Myocyte (in vitro differentiated cells): ENCODE measurements around the gene CYP4F3. TPM values are rescaled to one million over a fixed set of nuclear protein-coding genes. Genes with fewer than 3 reads are reported as not detected.
"Not testable (repeated sequence)": the region's sequence is repeated elsewhere in the genome, so short reads cannot be mapped to it uniquely, and the experiment has no call there.

ENCODE experiments used
- DNase-seq: peaks from one replicate; pipeline ENCODE4 v3.0.0-alpha.2; 2012; ENCODE audit warnings: low read depth
- polyA plus RNA-seq: library from polyadenylated mRNA; unstranded; fragments of >200 nt; gene quantifications from one replicate; pipeline ENCODE4 v1.2.1, GENCODE V29; 2012; ENCODE audit warnings: missing spikeins
- total RNA-seq: library from RNA; depleted of rRNA; stranded (reverse); fragments of >200 nt; gene quantifications from 2 replicates; pipeline ENCODE4 v1.2.3, GENCODE V29; 2014

CYP4F3 gene, protein sequence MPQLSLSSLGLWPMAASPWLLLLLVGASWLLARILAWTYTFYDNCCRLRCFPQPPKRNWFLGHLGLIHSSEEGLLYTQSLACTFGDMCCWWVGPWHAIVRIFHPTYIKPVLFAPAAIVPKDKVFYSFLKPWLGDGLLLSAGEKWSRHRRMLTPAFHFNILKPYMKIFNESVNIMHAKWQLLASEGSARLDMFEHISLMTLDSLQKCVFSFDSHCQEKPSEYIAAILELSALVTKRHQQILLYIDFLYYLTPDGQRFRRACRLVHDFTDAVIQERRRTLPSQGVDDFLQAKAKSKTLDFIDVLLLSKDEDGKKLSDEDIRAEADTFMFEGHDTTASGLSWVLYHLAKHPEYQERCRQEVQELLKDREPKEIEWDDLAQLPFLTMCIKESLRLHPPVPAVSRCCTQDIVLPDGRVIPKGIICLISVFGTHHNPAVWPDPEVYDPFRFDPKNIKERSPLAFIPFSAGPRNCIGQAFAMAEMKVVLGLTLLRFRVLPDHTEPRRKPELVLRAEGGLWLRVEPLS
- not detected in 2 replicates for total RNA-seq
- polyA plus RNA-seq, result not detected

DNA sequence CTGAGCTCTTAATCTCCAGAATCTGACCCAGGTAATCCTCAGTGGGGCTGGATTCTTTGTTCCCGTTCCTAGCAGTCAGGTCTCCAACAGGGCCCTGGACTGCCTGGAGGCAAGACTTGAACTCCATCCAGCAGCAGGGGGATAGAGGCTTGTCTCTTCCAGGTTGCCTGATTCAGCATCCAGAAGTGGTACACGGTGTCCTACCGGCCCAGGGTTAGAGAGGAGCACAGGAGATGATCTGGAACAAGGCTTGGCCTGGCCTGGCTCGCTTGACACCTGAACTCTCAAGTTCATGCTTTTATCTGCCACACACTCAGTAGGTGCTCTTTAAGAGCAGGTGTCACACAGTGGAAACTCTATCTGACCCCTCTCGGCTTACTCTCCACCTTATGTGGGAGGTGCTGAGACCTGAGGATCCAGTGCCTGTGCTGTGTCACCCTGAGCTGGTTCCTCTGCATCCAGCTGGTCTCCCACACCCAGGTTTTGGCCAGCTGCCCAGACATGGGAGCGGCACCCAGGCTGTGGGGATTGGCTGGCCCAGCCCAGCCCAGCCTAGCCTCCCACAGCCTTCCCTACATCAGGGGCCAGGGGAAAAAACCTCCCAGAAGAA is at the start of gene CYP4F3:
Gene CYP4F3 (plus strand): TSS at position 604 of the 610 bp plus-strand sequence. CDS start 519 bp downstream, outside the sequence.
- peak; percentile 3 for DNase-seq

DNA sequence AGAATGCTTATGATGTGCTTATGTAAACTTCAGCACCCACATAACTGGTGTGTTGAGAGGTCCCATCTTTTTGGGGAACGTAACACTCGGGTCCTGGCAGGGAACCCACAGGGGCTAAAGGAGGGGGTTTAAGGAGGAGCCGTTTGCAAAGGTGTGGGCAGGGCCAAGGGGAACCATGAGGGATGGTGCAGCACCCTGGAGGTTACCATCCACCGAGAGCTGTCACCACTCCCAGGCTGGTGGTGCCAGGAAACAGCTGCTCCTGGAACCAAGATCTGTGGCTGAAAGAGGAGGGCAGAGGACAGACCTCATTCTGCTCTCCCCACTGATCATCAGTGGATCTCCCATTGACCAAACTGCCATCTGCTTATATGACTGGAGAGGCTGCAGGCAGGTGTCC is 48.9 kb upstream of the CYP4F3 start:
- DNase-seq, result no peak

GRCh38 chr19:15592506-15592905 is 48.2 kb upstream of the CYP4F3 start:
- not testable (repeated sequence) for DNase-seq

GRCh38 chr19:15593766-15594165 is 46.9 kb upstream of the CYP4F3 start:
- not testable (repeated sequence) for DNase-seq

- no peak for DNase-seq
Observed at GRCh38 chr19:15595069-15595468, 45.6 kb upstream of the CYP4F3 start.

DNA sequence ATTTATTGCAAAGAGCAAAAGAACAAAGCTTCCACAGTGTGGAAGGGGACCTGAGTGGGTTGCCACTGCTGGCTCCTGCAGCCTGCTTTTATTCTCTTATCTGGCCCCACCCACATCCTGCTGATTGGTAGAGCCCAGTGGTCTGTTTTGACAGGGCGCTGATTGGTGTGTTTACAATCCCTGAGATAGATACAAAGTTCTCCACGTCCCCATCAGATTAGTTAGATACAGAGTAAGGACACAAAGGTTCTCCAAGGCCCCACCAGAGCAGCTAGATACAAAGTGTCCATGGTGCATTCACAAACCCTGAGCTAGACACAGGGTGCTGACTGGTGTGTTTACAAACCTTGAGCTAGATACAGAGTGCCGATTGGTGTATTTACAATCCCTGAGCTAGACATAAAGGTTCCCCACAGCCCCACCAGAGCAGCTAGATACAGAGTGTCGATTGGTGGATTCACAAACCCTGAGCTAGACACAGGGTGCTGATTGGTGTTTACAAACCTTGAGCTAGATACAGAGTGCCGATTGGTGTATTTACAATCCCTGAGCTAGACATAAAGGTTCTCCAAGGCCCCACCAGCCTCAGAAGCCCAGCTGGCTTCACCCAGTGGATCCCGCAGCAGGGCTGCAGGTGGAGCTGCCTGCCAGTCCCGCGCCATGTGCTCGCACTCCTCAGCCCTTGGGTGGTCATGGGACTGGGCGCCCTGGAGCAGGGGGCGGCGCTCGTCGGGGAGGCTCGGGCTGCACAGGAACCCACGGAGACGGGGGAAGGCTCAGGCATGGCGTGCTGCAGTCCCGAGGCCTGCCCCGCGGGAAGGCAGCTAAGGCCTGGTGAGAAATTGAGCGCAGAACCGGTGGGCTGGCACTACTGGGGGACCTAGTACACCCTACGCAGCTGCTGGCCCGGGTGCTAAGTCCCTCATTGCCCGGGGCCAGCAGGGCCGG is 32.4 kb upstream of the CYP4F3 start:
- DNase-seq, result not testable (repeated sequence)

DNA sequence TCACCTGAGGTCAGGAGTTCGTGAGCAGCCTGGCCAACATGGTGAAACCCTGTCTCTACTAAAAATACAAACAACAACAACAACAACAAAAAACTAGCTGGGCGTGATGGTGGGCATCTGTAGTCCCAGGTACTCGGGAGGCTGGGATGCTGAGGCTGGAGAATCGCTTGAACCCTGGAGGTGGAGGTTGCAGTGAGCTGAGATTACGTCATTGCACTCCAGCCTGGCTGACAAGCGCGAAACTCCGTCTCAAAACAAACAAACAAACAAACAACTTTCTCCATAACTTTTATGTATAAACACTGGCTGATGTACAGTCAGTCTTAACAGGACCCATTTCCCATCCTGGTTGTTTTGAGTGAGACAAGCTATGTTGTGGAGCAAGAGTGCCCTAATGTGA is 31.4 kb upstream of the CYP4F3 start:
- DNase-seq, result no peak

DNA sequence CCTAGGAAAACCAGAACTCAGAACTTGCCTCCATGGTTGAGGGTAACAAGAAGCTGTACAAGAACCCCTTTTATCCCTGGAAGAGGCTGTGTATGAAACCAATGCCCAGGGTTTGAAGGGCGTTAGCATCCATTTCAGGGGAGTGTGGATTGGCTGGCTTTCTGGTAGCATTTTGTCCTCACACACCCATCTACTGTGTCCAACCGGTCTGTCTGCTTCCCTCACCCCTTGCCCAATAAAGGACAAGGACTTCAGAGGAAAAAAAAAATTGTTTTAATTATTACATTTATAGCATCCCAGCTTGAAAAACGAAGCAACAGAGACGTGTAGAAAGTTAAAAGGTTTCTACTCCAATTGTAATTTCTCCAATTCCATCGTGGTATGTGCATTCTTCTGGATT is 28.4 kb upstream of the CYP4F3 start:
- no peak for DNase-seq

GRCh38 chr19:15613338-15613737 is 27.4 kb upstream of the CYP4F3 start:
- DNase-seq, result no peak

DNA sequence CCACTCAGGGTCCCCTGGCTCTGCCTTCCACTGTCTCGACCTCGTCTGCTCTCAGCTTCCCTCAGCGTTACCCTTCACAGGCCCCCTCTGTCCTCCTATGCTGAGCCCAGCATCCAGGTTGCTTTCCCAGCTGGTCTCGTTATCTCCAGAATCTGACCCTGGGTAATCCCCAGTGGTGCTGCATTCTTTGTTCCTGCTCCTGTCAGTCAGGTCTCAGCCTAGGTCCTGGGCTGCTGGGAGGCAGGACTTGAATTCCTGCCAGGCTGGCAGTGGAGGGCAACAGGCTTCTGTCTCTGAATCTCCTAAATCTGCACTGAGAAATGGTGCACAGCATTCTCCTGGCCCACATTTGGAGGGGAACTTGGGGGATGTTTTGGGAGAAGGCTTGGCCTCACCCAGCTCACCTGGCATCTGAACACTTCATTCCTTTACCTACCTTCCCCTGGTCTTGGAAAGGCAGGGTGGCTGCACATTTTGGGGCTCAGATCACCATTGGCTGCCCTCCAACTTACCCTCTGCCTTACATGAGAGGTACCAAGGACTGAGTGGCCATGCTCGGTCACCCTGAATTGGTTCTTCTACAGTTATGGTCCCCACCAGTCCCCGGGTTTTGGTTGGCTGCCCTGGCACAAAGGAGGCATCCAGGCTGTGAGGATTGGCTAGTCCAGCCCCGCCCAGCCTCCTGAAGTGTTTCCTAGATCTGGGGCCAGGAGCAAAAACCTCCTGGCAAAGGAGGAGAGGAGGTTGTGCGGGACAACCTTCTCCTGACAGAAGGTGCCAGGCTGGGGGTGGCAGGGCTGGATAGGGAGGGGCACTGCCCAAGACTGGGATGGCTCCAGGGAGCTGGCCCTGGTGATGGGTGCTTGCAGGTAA is 26.0 kb upstream of the CYP4F3 start, which contains the start of gene CYP4F8:
Gene CYP4F8 (plus strand): TSS at position 712 of the 873 bp plus-strand sequence. CDS start 399 bp downstream, outside the sequence.
- DNase-seq, result no peak

DNA sequence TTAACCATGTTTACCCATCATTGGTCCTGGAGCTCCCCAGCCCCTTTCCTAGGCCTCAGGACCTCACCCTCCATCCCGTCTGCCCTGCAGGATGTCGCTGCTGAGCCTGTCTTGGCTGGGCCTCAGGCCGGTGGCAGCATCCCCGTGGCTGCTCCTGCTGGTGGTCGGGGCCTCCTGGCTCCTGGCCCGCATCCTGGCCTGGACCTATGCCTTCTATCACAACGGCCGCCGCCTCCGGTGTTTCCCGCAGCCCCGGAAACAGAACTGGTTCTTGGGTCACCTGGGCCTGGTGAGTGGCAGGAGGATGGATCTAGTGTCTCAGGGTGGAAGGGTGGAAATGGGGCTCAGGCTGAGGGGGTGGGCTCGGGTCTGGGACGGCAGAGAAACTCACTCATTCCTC is 25.2 kb upstream of the CYP4F3 start:
- no peak for DNase-seq

DNA sequence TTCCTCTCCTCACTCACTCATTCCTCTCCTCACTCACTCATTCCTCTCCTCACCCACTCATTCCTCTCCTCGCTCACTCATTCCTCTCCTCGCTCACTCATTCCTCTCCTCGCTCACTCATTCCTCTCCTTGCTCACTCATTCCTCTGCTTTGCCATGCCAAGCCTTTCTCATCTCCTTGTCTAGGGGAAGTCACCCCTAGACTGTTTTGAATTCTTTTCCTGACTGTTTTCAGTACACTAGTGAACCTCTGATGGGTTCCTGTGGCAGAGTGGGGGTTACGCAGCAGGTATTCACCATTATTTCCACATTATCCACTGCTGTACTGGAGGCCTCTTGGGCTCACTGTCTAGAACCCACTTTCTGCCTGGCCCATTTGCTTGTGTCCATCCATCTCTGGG is 24.5 kb upstream of the CYP4F3 start:
- no peak for DNase-seq

GRCh38 chr19:15616627-15617270 is 23.9 kb upstream of the CYP4F3 start:
- DNase-seq, result no peak

DNA sequence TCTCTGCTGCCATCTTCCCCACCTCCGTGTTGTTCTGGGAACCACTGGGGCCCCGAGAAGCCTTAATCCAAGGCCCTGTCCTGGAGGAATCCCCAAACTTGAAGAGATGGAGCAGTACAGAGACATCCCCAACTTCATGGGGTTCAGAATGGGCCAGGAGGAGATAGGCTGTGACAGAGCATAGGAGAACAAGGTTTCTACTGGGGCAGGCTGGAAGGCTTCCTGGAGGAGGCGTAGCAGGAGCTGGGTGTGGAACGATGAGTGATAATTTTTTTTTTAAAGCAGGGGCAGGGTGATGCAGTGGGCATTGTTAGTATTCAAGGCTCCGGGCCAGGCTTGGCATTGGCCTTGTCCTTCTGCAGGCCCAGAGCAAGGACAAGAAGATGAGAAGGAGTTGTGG is 22.4 kb upstream of the CYP4F3 start:
- no peak for DNase-seq

DNA sequence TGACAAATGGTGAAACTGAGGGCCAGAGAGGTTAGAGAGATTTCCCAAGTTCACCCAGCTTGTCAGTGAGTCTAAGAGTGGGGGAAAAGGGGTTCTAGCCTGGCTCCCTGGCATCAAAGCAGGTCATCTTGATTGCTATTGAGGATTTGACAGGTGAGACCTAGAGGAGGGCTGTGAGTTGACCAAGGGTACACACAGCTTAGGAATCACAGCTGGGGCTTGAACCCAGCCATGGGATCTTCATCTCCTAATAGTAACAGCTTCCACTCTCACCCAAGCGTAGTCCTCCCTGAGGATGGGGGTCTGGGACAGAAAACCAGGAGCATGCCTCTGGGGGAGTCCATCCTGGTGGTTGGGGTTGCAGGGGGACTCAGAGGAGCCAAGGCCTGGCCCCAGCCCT is 18.9 kb upstream of the CYP4F3 start:
- no peak for DNase-seq

- no peak for DNase-seq
Observed at GRCh38 chr19:15622991-15623390, 17.7 kb upstream of the CYP4F3 start.

DNA sequence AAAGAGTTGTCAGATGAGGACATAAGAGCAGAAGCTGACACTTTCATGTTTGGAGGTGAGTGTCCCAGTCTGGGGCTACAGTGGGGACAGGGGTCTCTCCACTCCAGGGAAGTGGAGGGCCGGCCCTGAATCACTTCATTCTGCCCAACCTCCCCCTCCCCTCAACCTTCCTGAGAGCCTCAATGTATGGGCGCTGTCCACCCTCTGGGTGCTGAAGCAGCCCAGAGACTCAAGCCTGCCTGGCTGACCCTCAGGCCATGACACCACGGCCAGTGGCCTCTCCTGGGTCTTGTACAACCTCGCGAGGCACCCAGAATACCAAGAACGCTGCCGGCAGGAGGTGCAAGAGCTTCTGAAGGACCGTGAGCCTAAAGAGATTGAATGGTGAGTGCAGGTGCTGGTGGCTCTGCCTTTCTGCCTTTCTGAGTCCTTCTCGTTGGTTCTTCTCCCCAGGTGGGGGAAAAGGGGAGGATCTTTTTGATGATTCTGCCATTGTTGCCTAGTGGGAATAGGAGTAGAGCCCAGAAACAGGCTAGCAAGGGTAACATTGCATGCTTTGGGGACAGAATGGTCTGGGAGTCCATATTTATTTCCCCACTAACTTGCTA is 16.9 kb upstream of the CYP4F3 start:
- DNase-seq, result peak; percentile 1

DNA sequence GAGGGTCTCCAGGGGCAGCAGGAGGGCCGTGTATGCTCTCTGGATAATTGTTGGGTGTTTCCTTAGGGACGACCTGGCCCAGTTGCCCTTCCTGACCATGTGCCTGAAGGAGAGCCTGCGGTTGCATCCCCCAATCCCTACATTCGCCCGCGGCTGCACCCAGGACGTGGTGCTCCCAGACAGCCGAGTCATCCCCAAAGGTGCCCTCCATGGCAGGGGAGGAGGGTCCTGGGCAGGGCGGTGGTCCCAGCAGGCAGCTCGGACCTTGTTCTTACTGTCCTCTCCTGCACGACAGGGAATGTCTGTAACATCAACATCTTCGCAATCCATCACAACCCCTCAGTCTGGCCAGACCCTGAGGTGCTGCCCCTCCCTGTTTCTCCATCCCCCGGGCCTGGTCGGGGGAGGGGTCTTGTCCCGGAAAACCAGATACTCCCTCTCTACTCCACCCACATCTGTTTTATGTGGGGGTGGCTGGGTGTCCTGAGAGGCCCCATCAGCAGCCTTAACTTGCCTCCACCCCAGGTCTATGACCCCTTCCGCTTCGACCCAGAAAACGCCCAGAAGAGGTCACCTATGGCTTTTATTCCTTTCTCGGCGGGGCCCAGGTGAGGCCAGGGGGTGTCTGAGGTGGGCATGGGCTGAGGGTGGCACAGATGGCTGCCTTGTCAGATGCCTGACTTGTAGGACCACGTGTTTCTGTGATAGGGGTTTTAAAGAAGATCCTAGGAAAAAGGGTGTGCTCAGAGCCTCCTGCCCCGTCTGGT is 12.3 kb upstream of the CYP4F3 start:
- no peak for DNase-seq
